ENCODE results near the gene ZSCAN23.
"Not testable (repeated sequence)": the region's sequence is repeated elsewhere in the genome, so short reads cannot be mapped to it uniquely, and the experiment has no call there.

DNA sequence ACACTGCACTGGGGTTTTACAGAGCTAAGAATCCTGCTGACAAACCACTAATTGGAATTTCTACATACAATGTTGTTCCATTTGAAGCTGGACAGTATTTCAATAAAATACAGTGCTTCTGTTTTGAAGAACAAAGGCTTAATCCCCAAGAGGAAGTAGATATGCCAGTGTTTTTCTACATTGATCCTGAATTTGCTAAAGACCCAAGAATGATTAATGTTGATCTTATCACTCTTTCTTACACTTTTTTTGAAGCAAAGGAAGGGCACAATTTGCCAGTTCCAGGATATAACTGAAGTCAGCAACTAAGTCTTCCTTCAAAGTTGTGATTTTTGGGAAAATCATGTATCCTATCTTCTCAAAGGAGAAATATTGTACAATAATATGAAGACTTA lies 4.2 kb upstream of the ZSCAN23 start:
- not testable (repeated sequence) for TF ChIP-seq CTCF (IDR thresholded peaks at IDR 0.05); CHD2 (IDR thresholded peaks at IDR 0.05; ENCODE audit: low read length, partially characterized antibody); RCOR1 (IDR thresholded peaks at IDR 0.05; ENCODE audit: low read depth, low read length); POLR2AphosphoS2 (conservative IDR thresholded peaks at IDR 0.05; ENCODE audit: low read length); POLR2A (IDR thresholded peaks at IDR 0.05; ENCODE audit: low read length)
